ENCODE measurements around the gene MRPL3. TPM values are rescaled to one million over a fixed set of nuclear protein-coding genes. Genes with fewer than 3 reads are reported as not detected.

MRPL3 gene
- 100 to 1,000 TPM; 122 to 136 (median 131) TPM for polyA plus RNA-seq (ENCODE audit: insufficient read length in 3 of 3)

- DNase-seq (ENCODE audit: low read depth in 3 of 3, low spot score in 2 of 3): peak; percentile 61 to 78 (median 78)
These were observed at the start of gene MRPL3 for GRCh38 chr3:131502530-131503319. Gene MRPL3 (minus strand): TSS chr3:131502971. CDS start chr3:131502821, 150 bp downstream.

GRCh38 chr3:131551761-131552160 is 49.0 kb upstream of the MRPL3 start:
- no peak for DNase-seq (ENCODE audit: low read depth in 3 of 3, low spot score in 2 of 3)

GRCh38 chr3:131550562-131551465 is 48.0 kb upstream of the MRPL3 start:
- no peak for DNase-seq (ENCODE audit: low read depth in 3 of 3, low spot score in 2 of 3)

GRCh38 chr3:131549340-131549739 is 46.6 kb upstream of the MRPL3 start:
- DNase-seq (ENCODE audit: low read depth in 3 of 3, low spot score in 2 of 3): no peak

- DNase-seq (ENCODE audit: low read depth in 3 of 3, low spot score in 2 of 3): no peak
These were observed 44.8 kb upstream of the MRPL3 start for GRCh38 chr3:131547585-131547984.

- no peak for DNase-seq (ENCODE audit: low read depth in 3 of 3, low spot score in 2 of 3)
These were observed 43.7 kb upstream of the MRPL3 start for GRCh38 chr3:131546441-131546840.

- DNase-seq (ENCODE audit: low read depth in 3 of 3, low spot score in 2 of 3): no peak
These were observed 41.8 kb upstream of the MRPL3 start for GRCh38 chr3:131544557-131544956.

- DNase-seq (ENCODE audit: low read depth in 3 of 3, low spot score in 2 of 3): no peak
These were observed 40.9 kb upstream of the MRPL3 start for GRCh38 chr3:131543714-131544113.

- no peak for DNase-seq (ENCODE audit: low read depth in 3 of 3, low spot score in 2 of 3)
These were observed 38.5 kb upstream of the MRPL3 start for GRCh38 chr3:131541288-131541687.

GRCh38 chr3:131540821-131541220 is 38.0 kb upstream of the MRPL3 start:
- no peak for DNase-seq (ENCODE audit: low read depth in 3 of 3, low spot score in 2 of 3)

GRCh38 chr3:131540143-131540542 is 37.4 kb upstream of the MRPL3 start:
- no peak for DNase-seq (ENCODE audit: low read depth in 3 of 3, low spot score in 2 of 3)

GRCh38 chr3:131538968-131539367 is 36.2 kb upstream of the MRPL3 start:
- no peak for DNase-seq (ENCODE audit: low read depth in 3 of 3, low spot score in 2 of 3)

- no peak for DNase-seq (ENCODE audit: low read depth in 3 of 3, low spot score in 2 of 3)
These were observed 34.8 kb upstream of the MRPL3 start for GRCh38 chr3:131537531-131537930.

GRCh38 chr3:131535596-131535995 is 32.8 kb upstream of the MRPL3 start:
- no peak for DNase-seq (ENCODE audit: low read depth in 3 of 3, low spot score in 2 of 3)

GRCh38 chr3:131535131-131535530 is 32.4 kb upstream of the MRPL3 start:
- no peak for DNase-seq (ENCODE audit: low read depth in 3 of 3, low spot score in 2 of 3)

- no peak for DNase-seq (ENCODE audit: low read depth in 3 of 3, low spot score in 2 of 3)
These were observed 29.9 kb upstream of the MRPL3 start for GRCh38 chr3:131532645-131533044.

- DNase-seq (ENCODE audit: low read depth in 3 of 3, low spot score in 2 of 3): no peak
These were observed 28.1 kb upstream of the MRPL3 start for GRCh38 chr3:131530843-131531242.

- no peak for DNase-seq (ENCODE audit: low read depth in 3 of 3, low spot score in 2 of 3)
These were observed 27.6 kb upstream of the MRPL3 start for GRCh38 chr3:131530388-131530787.

- DNase-seq (ENCODE audit: low read depth in 3 of 3, low spot score in 2 of 3): peak in 2 of 3 donors; percentile 42 to 58
These were observed 24.1 kb upstream of the MRPL3 start for GRCh38 chr3:131526801-131527347.

- no peak for DNase-seq (ENCODE audit: low read depth in 3 of 3, low spot score in 2 of 3)
These were observed 15.9 kb upstream of the MRPL3 start for GRCh38 chr3:131518680-131519079.

- no peak for DNase-seq (ENCODE audit: low read depth in 3 of 3, low spot score in 2 of 3)
These were observed 2.6 kb upstream of the MRPL3 start for GRCh38 chr3:131505421-131505820.

All from right renal cortex interstitium (tissue), 3 donors.